GM23248 (cell line): ENCODE measurements around the gene DIPK1B. TPM values are rescaled to one million over a fixed set of nuclear protein-coding genes. Genes with fewer than 3 reads are reported as not detected.
A peak's percentile ranks its signal among the peaks of the same experiment; 100 is the strongest.
"Not testable (repeated sequence)": the region's sequence is repeated elsewhere in the genome, so short reads cannot be mapped to it uniquely, and the experiment has no call there.

Source experiments
- DNase-seq: peaks from one replicate; pipeline ENCODE4 v3.0.0-alpha.2; 2015
- H2AFZ ChIP-seq: fragments of 200-600 bp; sonication (generic); 2 replicates; pipeline ENCODE4 v1.6.1; 2016; ENCODE audit warnings: antibody characterized with exemption
- H3F3A ChIP-seq: fragments of 200-600 bp; sonication (generic); 2 replicates; pipeline ENCODE4 v1.6.1; 2016; ENCODE audit warnings: mild to moderate bottlenecking, antibody characterized with exemption, mixed run types; ENCODE audit not compliant: insufficient read depth
- H3K27ac ChIP-seq: fragments of 200-600 bp; sonication (generic); 2 replicates; pipeline ENCODE4 v1.5.1; 2016; ENCODE audit warnings: mild to moderate bottlenecking
- H3K27me3 ChIP-seq: fragments of 200-600 bp; sonication (generic); replicated peaks from 2 replicates; pipeline ENCODE4 v1.6.1; 2016; ENCODE audit warnings: mild to moderate bottlenecking; ENCODE audit not compliant: insufficient read depth
- H3K36me3 ChIP-seq: fragments of 200-600 bp; sonication (generic); 2 replicates; pipeline ENCODE4 v1.6.1; 2016; ENCODE audit warnings: low read depth, mild to moderate bottlenecking
- H3K4me1 ChIP-seq: fragments of 200-600 bp; sonication (generic); 2 replicates; pipeline ENCODE4 v1.6.1; 2016; ENCODE audit warnings: mild to moderate bottlenecking; ENCODE audit not compliant: insufficient read depth
- H3K4me2 ChIP-seq: fragments of 200-600 bp; sonication (generic); one replicate; pipeline ENCODE4 v1.6.1; 2016; ENCODE audit warnings: mild to moderate bottlenecking; ENCODE audit not compliant: unreplicated experiment
- H3K4me3 ChIP-seq: fragments of 200-600 bp; sonication (generic); 2 replicates; pipeline ENCODE4 v1.5.1; 2016; ENCODE audit warnings: mild to moderate bottlenecking
- H3K79me2 ChIP-seq: fragments of 200-600 bp; sonication (generic); 2 replicates; pipeline ENCODE4 v1.6.1; 2016; ENCODE audit warnings: mild to moderate bottlenecking; ENCODE audit not compliant: insufficient read depth
- H3K9ac ChIP-seq: fragments of 200-600 bp; sonication (generic); 2 replicates; pipeline ENCODE4 v1.6.1; 2016; ENCODE audit warnings: mild to moderate bottlenecking
- H3K9me2 ChIP-seq: fragments of 200-600 bp; sonication (generic); 2 replicates; pipeline ENCODE4 v1.6.1; 2016; ENCODE audit warnings: mixed run types, mild to moderate bottlenecking, moderate library complexity; ENCODE audit not compliant: insufficient read depth
- H3K9me3 ChIP-seq: fragments of 200-600 bp; sonication (generic); one replicate; pipeline ENCODE4 v1.6.1; 2017; ENCODE audit warnings: low read depth
- H4K20me1 ChIP-seq: fragments of 200-600 bp; sonication (generic); 2 replicates; pipeline ENCODE4 v1.6.0; 2016; ENCODE audit not compliant: insufficient read depth
- EZH2 ChIP-seq: fragments of 200-600 bp; sonication (generic); IDR thresholded peaks from 2 replicates; pipeline ENCODE4 v1.6.1; 2018; ENCODE audit warnings: antibody characterized with exemption, mild to moderate bottlenecking; ENCODE audit not compliant: insufficient read depth, poor library complexity, severe bottlenecking
- EZH2phosphoT487 ChIP-seq: fragments of 200-600 bp; sonication (generic); IDR thresholded peaks from 2 replicates; pipeline ENCODE4 v1.6.1; 2018; ENCODE audit warnings: antibody characterized with exemption, moderate library complexity, mild to moderate bottlenecking, low read depth; ENCODE audit not compliant: insufficient read depth
- WGBS, 2 experiments: methylation state at CpG; one replicate each; pipeline ENCODE4 v1.1.6; 2015 to 2017; ENCODE audit warnings: low lambda C conversion rate in 2 of 2, low coverage in 1 of 2; ENCODE audit errors: missing lambda C conversion rate in 2 of 2; 5-methylcytosine and 5-hydroxymethylcytosine counted together
- in situ Hi-C: fragments of 300-500 bp; cut with MboI; formaldehyde crosslinking; loops from 2 replicates; pipeline ENCODE4 v1.15.0; 2020
- polyA plus RNA-seq: library from polyadenylated mRNA; unstranded; fragments of >200 nt; fragmentation: Nextera tagmentation; extraction: Ambion mirVana; gene quantifications from 2 replicates; pipeline ENCODE4 v1.2.1, GENCODE V29; 2016
- total RNA-seq: library from RNA; depleted of rRNA; stranded (reverse); fragments of >200 nt; shearing (Covaris generic); gene quantifications from 2 replicates; pipeline ENCODE4 v1.2.3, GENCODE V29; 2014

Gene DIPK1B
- total and polyA plus RNA-seq, 2 experiments from 2014 or later: not detected

GRCh38 chr9:136760424-136760823 is 48.1 kb downstream of the DIPK1B start:
- H3K4me3 ChIP-seq: no peak overlapping the region
- no peak overlapping the region for H3K27ac ChIP-seq
- no peak overlapping the region for H3K4me2 ChIP-seq
- in situ Hi-C loops: no loop called here
- no peak overlapping the region for H3K9ac ChIP-seq
- no peak for DNase-seq
- H2AFZ ChIP-seq: no peak overlapping the region; the same call in 1 of the 2 replicates
- H3K9me3 ChIP-seq: no peaks in the 10 kb centered on the region
- no peaks in the 10 kb centered on the region for H3K4me1 ChIP-seq
- H3K9me2 ChIP-seq: no peaks in the 10 kb centered on the region
- no peaks in the 10 kb centered on the region for H3K36me3 ChIP-seq
- no peaks in the 10 kb centered on the region for H3K79me2 ChIP-seq
- 72 to 75% methylated on average over 23 to 25 of the region's 25 CpGs for WGBS, 2 experiments
- H3F3A ChIP-seq: no peaks in the 10 kb centered on the region
- no peaks in the 10 kb centered on the region for H4K20me1 ChIP-seq
- no peaks in the 10 kb centered on the region for H3K27me3 ChIP-seq
- TF ChIP-seq EZH2phosphoT487 (no peak), EZH2 (no peak)

GRCh38 chr9:136760834-136761544 is 48.6 kb downstream of the DIPK1B start:
- 25 to 28% methylated on average over 21 to 22 of the region's 22 CpGs for WGBS, 2 experiments
- H3K4me3 ChIP-seq, in situ Hi-C loops: not testable (repeated sequence)

GRCh38 chr9:136761545-136761981 is 49.2 kb downstream of the DIPK1B start:
- no peak for DNase-seq
- no peak overlapping the region for H3K27ac ChIP-seq

More at GRCh38 chr9:136760834-136761544, 48.6 kb downstream of the DIPK1B start:
- H3K4me1 ChIP-seq, H3F3A ChIP-seq, H3K36me3 ChIP-seq, H3K27ac ChIP-seq, H3K9me3 ChIP-seq, H3K9me2 ChIP-seq, H4K20me1 ChIP-seq, H3K79me2 ChIP-seq, H3K9ac ChIP-seq, H3K4me2 ChIP-seq, H3K27me3 ChIP-seq: not testable (repeated sequence)
- H2AFZ ChIP-seq: peak overlapping the region; percentile 73
- DNase-seq: peak; percentile 84

GRCh38 chr9:136762221-136762691 is 49.9 kb downstream of the DIPK1B start:
- Histone ChIP-seq H3K27me3 (no peaks in the 10 kb centered on the region), H3K4me3 (no peak overlapping the region), H3K79me2 (no peaks in the 10 kb centered on the region), H3K9me3 (no peaks in the 10 kb centered on the region), H3K9ac (no peak overlapping the region), H4K20me1 (no peaks in the 10 kb centered on the region), H3K4me2 (no peak overlapping the region), H3K9me2 (no peaks in the 10 kb centered on the region), H3K36me3 (no peaks in the 10 kb centered on the region), H3F3A (no peaks in the 10 kb centered on the region), H3K4me1 (no peaks in the 10 kb centered on the region), H2AFZ (no peak overlapping the region), H3K27ac (no peak overlapping the region)
- no peak for TF ChIP-seq EZH2phosphoT487
- no peak for TF ChIP-seq EZH2
- in situ Hi-C loops: no loop called here
- WGBS, 2 experiments: 72 to 82% methylated on average over 14 to 17 of the region's 17 CpGs
- DNase-seq: no peak

More at GRCh38 chr9:136761545-136761981, 49.2 kb downstream of the DIPK1B start:
- Histone ChIP-seq H3K9me2 (no peaks in the 10 kb centered on the region), H3K4me1 (no peaks in the 10 kb centered on the region), H3K79me2 (no peaks in the 10 kb centered on the region), H3K36me3 (no peaks in the 10 kb centered on the region), H2AFZ (no peak overlapping the region), H3K4me2 (no peak overlapping the region), H3K9ac (no peak overlapping the region), H3K4me3 (no peak overlapping the region), H3K9me3 (no peaks in the 10 kb centered on the region), H3F3A (no peaks in the 10 kb centered on the region), H4K20me1 (no peaks in the 10 kb centered on the region), H3K27me3 (no peaks in the 10 kb centered on the region)
- 44 to 58% methylated on average over 6 to 13 of the region's 13 CpGs for WGBS, 2 experiments
- TF ChIP-seq EZH2: no peak
- TF ChIP-seq EZH2phosphoT487: no peak
- in situ Hi-C loops: no loop called here
